HG03469 (cell line): Measurements from ENCODE around the gene SH3TC1.

Experiments used
- ATAC-seq: cut with Tn5 transposase; IDR thresholded peaks from one replicate; pipeline ENCODE4 v1.9.1; 2021; ENCODE audit warnings: mild to moderate bottlenecking, moderate library complexity, moderate number of reproducible peaks; ENCODE audit not compliant: unreplicated experiment

The SH3TC1 gene

DNA sequence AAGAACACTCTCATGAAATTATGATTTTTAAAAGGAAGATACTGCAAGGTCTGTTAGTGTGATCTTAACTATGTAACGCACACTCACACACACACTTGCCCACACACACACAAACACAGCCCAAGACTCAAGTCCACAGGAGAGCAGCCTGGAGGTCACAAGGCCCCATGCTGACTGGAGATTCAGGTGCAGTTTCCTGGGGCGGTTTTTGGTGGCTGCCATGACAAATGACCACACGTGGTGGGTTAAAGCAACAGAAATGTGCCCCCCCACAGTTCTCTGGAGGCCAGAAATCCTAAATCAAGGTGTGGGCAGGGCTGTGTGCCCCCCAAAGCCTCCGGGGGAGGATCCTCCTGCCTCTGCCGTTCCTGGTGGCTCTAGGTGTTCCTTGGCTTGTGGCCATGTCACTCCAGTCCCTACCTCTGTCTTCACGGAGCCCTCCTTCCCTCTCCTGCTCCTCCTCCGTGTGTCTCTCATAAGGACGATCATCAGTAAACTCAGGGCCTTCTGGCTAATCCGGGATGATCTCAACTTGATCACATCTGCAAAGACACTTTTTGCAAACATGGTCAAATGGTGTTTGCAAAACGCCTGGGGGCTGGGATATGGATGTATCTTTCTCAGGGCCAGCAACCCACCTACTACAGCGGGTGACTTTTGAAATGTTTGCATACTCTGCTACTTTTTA lies 60.8 kb downstream of the SH3TC1 start:
- no peak for ATAC-seq

- ATAC-seq: no peak
Measured at GRCh38 chr4:8260656-8261111, 61.6 kb downstream of the SH3TC1 start.

DNA sequence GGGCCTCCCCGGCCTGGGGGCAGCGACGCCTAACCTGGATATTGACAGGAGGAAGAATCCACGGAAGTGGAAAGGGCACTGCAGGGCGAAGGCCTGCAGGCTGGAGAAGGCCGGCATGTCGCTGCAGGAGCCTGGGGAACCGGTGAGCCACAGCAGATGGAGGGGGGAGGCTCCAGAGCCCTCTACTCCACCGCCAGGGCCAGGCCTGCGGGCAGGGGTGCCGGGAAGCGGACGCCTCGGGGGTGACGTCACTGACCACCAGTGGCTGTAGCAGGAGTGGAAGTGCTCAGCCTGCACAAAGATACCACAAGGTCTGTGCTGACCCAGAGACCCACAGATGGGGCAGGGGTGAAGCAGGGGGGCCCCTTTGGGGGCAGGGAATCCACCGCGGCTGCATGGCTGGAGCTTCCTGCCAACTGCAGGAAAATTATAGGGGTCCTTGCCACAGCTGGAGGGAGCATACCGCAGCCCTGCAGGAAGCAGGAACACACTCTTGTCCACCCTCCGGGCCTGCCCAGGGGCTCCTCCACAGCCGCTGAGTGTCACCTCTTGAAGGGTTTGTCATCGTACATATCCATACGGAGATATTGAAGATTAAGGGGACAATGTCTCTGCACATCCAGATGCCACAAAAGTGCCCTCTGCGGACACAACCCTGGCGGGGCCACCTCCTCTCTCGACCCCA lies 62.9 kb downstream of the SH3TC1 start:
- ATAC-seq: no peak

GRCh38 chr4:8262637-8263322 lies 63.7 kb downstream of the SH3TC1 start:
- no peak for ATAC-seq

GRCh38 chr4:8263397-8263796 lies 64.3 kb downstream of the SH3TC1 start:
- ATAC-seq: no peak

DNA sequence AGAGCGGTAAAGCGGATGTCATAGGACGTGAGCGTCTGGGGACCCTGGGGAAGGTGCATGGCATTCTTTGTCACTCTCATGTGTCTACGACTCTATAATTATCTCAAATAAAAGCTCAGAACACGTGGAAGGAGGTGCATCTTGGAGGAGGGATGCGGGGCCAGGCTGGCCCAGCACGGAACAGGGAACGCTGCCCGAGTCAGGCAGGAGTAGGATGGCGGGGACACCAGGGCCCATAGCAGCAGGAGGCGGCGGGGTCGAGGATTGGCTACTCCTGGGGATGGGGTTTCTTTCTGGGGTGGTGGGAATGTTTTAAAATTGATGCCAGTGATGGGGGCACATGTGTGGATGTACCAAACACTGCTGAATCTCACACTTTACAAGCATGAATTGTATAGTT lies 65.0 kb downstream of the SH3TC1 start:
- no peak for ATAC-seq

DNA sequence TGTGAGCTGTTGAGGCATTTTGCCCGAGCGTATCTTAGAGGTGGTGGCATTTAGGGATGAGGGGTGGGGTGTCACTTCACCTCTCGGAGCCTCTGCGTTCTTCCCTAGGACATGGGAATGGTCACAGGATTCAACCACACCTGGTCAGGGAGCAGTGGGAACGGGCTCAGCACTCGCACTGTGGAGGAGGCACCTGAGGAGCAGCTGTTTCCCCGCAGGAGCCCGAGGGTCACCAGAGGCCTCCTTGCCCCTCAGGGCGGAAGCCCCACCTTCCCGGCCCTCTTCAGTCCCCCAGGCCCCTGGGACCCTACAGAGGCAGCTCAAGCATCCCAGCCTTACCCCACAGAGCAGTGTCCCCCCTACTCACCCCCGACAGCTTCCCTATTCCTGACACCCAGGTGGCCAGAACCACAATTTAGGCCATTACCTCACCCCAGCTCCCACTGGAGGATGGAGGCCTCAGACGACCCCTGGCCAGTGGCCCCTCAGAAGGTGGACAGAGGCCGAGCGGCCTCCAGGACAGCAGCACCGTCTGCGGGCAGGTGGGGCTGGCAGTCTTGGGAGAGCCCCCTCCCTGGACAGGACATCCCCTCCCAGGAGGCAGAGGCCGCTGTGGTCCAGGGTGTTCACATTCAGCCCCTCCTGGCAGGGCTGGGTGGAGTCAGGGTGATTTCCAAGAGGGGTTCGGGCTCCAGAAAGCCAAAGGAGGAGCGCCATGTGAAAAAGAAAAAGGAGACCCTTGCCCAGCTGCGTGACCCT lies 66.3 kb downstream of the SH3TC1 start:
- no peak for ATAC-seq

DNA sequence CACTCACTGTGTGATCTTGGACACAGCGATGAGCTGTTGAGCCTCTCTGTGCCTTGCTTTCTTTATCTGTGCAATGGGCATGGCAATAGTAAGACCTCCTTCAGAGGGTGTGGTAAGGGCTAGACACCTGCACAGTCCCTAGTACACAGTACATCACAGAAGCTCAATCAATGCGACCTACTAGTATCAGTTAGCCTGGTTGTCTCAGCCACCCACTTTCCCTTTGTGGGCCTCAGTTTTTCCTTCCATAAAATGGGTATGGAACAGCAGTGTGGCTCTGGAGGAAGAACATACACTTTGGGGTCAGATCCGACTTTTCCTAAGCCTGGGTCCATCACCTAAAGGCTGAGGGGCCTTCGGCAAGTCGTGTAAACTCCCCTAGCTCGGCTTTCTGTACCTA lies 67.0 kb downstream of the SH3TC1 start:
- ATAC-seq: no peak

GRCh38 chr4:8266508-8266907 lies 67.4 kb downstream of the SH3TC1 start:
- no peak for ATAC-seq

DNA sequence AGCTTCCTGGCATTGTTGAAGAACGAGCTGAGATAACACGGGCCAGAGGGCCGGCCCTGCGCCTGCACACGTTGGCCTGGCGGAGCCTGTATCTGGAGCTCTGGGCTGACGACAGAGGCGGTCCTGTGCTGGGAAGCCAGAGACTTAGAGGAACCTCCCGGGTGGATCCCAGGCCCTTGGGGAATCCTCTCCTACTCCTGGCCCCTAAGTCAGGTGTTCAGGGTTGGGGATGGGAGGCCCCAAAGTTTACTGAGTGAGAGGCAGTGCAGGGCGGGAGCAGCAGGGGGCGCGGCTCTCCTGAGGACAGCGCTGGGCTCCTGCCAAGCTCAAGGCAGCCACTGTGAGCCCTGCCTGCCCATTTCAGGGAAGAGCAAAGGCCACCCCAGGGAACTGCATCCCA lies 68.0 kb downstream of the SH3TC1 start:
- ATAC-seq: no peak

DNA sequence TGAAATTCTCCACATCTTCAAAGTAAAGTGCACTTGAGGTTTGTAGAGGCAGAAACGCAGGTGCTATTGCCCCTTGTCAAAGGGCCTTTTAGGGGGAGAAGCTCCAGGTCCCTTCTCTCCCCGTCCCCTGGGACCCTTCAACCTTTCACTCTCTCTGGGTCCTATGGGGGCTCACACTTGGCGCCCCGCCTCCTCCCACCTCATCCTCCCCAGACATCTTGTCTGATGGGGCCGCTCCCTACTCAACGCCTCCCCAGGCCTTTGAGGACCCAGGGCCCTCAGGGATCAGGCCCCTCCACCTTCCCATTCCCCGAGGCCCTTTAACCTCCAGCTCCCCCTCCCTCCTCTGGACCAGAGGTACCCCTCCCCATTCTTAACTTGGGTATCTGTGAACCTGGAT lies 69.1 kb downstream of the SH3TC1 start:
- ATAC-seq: no peak

DNA sequence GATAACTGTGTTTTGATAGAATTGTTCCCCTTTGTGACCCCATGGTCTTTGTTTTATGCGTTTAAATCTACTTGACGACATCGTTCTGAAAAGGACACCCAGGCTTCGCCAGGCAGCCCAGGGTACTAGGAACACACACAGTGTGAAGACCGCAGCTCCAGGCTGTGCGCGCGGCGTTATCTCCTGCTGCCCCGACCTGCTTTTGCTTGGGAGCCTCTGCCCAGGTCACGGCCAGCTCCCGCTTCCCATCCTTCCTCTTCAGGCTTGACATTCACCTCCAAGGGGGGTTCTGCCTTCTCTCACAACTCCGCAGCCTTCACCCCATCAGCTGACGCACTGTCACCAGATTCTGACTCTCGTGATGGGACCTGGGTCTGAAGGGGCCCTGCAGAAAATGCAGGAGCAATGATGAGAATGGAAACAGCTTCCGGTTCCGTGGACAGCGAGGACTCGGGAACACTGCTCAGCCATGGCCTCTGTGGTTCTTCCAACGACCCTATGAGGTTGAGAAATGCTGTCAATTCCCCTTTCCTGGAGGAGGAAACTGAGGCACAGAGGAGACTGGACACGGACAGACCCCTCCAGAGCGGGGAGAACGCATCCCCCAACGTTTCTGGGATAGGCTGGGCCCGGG lies 69.9 kb downstream of the SH3TC1 start:
- no peak for ATAC-seq

DNA sequence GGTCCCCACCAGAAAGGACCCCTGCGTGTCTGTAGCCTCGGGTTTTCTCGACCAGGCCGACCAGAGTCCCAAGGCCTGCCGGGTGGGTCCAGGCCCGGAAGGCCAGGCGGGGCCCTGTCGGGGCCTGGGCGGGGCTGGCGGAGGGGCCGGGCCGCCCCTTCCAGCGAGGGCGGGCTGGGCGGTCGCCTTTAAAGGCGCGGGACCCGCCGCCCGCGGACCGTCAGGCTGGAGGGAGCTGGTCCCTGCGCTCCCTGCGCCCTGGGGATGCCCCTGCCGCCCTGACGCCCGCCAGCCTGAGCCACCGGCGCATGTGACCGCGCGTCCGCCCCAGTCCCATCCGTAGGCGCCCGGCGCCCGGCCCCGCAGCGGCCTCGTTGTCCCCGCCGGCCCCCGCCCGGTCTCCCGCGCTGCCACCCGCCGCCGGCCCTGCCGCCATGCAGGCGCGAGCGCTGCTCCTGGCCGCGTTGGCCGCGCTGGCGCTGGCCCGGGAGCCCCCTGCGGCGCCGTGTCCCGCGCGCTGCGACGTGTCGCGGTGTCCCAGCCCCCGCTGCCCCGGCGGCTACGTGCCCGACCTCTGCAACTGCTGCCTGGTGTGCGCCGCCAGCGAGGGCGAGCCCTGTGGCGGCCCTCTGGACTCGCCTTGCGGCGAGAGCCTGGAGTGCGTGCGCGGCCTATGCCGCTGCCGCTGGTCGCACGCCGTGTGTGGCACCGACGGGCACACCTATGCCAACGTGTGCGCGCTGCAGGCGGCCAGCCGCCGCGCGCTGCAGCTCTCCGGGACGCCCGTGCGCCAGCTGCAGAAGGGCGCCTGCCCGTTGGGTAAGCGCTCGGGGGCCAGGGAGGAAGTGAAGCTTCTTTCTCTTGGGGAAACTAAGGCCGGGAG lies 70.7 kb downstream of the SH3TC1 start, which contains the start of gene HTRA3:
Gene HTRA3, plus strand, starts transcription at position 220 of the 883 bp plus-strand sequence. Its CDS starts 215 bp downstream, at position 435.
- ATAC-seq: no peak

- ATAC-seq: no peak
Measured at GRCh38 chr4:8270418-8270771, 71.3 kb downstream of the SH3TC1 start.

GRCh38 chr4:8270912-8271815 lies 72.1 kb downstream of the SH3TC1 start:
- ATAC-seq: no peak

DNA sequence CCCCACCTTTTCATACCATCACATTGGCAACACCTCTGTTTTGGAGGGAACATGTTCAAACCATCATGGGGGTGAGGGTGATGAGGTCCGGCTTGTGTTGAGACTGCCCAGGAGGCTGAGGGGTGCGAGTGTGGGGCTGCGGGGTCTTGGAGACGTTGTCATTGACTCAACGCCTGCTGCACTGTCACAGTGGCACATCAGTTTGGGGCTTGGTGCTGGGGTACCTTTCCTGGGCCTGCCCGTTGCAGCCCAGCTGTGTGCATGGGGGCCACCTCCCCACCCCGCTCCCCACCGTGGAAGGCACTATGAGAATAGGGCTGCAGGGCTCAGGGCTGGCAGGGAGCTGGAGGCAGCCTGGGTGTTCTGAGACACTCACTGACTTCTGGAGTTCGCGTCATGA lies 72.7 kb downstream of the SH3TC1 start:
- ATAC-seq: no peak

DNA sequence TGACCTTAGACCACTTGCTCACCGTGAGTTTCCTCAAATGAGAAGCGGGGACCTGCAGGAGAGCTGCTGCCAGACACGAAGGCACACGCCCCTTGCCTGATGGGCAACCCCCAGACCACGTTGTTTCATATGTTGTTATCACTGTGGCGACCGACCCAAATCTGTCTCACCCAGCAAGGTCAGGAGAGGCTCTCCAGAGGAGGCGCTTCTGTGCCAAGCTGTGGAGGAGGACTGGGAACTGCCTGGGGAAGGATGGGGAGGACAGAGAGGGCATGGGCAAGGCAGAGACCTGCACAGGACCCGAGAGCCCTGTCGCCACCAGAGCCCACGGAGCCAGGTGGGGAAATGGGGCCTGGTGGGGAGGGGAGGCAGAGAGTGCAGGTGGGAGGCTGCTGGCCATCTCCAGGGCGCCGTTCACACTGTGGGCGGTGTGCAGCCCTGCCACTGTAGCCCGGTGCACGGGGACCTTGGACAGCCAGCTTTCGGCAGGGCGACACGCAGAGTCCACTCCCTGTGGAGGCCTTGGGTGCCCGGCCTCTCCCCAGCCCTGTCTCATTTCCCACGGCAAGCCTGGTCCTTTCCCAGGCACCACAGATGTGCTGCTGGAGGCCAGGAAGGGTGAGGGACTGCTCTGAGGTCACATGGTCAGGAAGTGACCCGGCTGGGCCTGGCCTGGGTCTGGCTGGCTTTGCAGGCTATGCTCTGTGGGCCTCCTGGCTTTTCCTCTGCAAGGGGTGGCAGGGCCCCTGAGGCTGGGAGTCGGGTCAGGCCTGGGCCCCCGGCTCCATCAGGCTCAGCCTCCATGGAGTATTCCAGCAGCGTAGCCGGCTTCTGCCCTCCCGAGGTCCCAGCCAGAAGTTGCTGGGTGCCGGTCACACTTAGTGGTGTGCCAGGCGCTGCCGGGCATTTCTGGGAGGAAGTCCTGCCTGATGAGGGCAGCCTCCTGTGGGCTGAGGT lies 73.7 kb downstream of the SH3TC1 start:
- no peak for ATAC-seq

DNA sequence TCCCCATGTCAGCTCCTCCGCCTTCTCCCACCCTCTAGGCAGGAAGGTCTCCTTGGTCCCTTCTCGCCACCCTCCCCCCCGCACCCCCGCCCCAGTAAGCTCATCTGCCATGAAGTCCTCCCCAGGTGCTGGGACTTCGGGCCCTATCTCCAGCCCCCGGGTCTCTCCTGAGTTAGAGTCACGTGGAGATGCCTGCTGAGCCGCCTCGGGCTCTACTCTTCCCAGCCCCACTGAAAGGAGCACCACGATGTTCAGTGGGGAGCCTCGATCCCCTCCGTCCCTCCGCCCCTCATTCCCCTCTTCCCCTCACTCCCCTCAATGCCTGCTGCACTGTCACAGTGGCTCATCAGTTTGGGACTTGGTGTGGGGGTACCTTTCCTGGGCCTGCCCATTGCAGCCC lies 74.4 kb downstream of the SH3TC1 start:
- no peak for ATAC-seq
